ENCODE measurements around the gene ZSCAN5A.
A peak's percentile ranks its signal among the peaks of the same experiment; 100 is the strongest.
"Not testable (repeated sequence)": the region's sequence is repeated elsewhere in the genome, so short reads cannot be mapped to it uniquely, and the experiment has no call there.

ZSCAN5A gene

GRCh38 chr19:56270676-56271075 is 44.0 kb downstream of the ZSCAN5A start:
- DNase-seq: no peak

GRCh38 chr19:56269348-56269747 is 45.3 kb downstream of the ZSCAN5A start:
- DNase-seq: no peak

DNA sequence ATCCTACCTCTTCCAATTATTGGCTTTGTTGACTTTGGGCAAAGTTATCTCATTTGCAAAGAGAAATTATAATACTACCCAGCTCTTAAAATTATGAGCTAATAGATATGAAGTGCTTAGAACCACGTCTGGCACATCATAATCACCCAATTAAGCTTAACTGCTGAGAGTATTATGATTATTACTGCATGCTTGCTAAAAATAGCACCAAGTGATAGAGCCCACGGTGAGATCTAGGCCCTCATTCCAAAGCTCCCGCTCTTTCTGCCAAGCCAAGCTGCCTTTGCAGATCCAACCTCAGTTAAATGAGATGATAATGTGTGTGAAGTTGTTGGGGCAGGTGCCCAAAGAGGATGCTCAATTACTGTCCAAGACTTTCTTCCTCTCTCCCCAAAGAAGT is 48.6 kb downstream of the ZSCAN5A start:
- no peak for DNase-seq

GRCh38 chr19:56263319-56263718 is 51.3 kb downstream of the ZSCAN5A start:
- no peak for DNase-seq

DNA sequence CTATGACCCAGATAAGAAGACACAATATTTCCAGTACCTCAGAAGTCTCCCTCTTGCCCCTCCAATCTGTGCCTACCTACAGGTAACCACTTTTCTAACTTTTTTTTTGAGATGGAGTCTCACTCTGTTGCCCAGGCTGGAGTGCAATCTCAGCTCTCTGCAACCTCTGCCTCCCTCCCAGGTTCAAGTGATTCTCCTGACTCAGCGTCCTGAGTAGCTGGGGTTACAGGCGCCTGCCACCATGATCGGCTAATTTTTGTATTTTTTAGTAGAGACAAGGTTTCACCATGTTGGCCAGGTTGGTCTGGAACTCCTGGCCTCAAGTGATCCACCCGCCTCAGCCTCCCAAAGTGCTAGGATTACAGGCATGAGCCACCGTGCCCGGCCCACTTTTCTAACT is 52.7 kb downstream of the ZSCAN5A start:
- DNase-seq: not testable (repeated sequence)

DNA sequence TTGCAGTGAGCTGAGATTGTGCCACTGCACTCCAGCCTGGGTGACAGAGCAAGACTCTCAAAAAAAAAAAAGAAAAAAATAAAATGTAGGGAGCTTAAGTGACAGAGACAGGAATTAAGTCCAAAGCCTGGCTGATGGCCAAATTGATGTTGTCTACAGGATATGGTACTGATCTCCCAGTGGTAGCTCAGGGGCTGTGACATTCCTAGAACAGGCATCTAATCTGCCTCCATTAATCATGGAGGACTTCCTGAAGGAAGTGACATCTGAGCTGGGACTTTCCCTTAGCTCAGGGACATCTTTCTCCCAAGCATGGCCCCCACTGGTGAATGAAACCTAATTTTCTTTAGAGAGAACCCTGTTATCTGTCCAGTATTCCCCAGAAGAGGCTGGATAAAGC is 53.5 kb downstream of the ZSCAN5A start:
- no peak for DNase-seq

DNA sequence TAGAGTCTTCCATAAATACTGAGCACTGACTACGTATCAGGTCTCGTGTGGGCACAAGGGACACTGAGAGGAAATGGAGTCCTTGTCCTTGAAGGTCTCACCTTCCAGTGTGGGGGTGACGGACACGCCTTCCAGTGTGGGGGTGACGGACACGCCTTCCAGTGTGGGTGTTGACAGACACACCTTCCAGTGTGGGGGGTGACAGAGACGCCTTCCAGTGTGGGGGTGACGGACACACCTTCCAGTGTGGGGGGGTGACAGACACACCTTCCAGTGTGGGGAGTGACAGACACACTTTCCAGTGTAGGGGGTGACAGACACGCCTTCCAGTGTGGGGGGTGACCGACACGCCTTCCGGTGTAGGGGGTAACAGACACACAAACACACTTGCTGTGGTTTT is 56.4 kb downstream of the ZSCAN5A start:
- DNase-seq: no peak

DNA sequence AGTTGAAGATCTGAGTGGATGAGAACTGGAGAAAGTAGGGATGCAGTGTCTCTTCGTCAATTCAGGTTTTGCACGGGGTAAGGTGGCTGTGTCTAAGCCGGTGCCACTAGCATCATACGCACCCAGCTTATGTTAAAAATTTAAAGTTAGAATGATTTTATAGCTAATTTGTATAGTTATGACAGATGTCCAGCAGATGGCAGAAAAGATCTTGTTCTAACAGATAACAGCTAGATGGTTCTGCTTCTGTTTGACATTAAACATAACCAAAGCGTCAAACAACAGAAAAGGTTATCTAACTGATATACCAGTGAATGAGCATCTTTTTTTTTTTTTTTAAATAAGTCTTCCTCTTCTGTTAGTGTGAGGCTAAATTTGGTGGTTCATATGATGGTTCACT is 60.9 kb downstream of the ZSCAN5A start:
- DNase-seq: no peak

- peak; percentile 90 for DNase-seq
Observed at GRCh38 chr19:56252699-56253422, 61.8 kb downstream of the ZSCAN5A start.

DNA sequence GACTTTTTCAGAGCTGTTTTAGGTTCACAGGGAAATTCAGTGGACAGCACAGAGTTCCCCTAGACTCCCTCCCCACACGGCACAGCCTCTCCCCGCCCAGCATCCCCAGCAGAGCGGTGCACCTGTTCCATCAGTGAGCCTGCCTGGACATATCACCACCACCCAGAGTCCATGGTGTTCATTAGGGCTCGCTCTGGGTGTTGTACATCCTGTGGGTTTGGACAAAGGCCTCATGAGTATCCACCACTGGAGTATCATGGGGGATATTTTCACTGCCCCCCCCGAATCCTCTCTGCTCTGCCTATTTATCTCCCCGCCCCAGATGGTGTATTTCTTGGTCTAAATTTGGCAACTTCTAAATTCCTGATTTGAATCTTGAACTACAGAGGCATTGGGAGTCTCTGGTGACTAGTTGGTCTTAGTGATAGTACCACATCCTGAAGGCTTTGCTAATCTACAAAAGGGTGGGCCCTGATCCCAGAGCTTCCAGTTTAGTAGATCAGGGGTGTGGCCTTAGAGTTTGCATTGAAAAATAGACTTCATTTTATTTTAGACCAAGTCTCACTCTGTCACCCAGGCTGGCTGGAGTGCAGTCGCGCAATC is 65.8 kb downstream of the ZSCAN5A start:
- DNase-seq: not testable (repeated sequence)

GRCh38 chr19:56245764-56246163 is 68.9 kb downstream of the ZSCAN5A start:
- DNase-seq: not testable (repeated sequence)

GRCh38 chr19:56245121-56245740 is 69.4 kb downstream of the ZSCAN5A start:
- DNase-seq: no peak

GRCh38 chr19:56223481-56223880 is 91.2 kb downstream of the ZSCAN5A start:
- no peak for DNase-seq

DNA sequence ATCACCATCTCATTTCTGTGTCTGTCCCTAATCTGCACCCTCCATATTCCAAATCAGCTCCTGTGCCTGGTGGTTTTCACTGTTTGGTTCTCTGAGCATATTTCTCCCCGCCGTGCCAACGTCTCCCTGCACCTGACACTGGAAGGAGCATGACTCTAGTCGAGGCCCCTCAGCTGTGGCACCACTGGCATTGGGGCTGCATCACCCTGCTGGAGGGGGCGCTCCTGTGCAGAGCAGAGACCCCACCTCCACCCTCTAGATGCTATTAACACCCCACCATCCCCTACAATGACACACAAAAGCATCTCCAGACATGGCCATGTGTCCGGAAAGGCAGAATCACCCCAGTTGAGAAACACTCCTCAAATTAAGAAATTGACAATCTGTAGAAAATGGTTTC is 91.7 kb downstream of the ZSCAN5A start:
- DNase-seq: no peak

- DNase-seq: no peak
Observed at GRCh38 chr19:56221851-56222250, 92.8 kb downstream of the ZSCAN5A start.

DNA sequence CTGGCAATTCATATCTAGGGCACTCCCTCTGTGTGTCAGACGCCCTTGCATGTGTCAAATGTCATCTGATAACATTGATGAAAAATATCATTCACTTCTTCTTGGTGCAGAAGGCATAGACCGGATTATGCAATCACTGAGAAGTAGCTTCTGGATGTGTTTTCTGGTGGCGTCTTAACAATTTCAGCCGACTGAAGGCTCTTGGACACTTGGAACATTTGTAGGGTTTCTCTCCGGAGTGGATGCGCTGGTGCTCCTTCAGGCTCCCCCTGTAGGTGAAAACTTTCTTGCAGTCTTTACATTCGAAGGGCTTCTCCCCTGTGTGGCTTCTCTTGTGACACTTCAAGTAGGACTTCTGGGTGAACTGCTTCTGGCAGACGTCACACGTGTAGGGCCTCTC is 93.2 kb downstream of the ZSCAN5A start:
- not testable (repeated sequence) for DNase-seq

DNA sequence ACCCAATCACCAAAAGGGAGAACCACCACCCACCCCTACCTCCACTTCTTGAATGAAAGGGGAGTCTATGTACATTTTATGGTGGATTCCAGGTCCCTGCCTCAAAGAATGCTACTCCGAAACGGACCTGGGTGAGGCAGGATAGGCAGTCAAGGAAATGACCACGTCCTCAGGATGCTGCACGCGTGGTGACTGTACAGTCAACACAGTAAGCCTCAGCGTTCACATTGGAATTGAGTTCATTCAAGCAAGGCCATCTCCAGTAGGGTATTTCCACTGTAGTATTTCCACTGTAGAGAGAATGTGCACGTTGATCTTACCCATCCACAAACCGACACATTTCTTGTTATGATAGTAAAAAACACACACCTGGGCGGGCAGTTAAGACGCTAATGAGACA is 95.7 kb downstream of the ZSCAN5A start:
- no peak for DNase-seq

- DNase-seq: no peak
Observed at GRCh38 chr19:56217039-56217949, 97.3 kb downstream of the ZSCAN5A start.

DNA sequence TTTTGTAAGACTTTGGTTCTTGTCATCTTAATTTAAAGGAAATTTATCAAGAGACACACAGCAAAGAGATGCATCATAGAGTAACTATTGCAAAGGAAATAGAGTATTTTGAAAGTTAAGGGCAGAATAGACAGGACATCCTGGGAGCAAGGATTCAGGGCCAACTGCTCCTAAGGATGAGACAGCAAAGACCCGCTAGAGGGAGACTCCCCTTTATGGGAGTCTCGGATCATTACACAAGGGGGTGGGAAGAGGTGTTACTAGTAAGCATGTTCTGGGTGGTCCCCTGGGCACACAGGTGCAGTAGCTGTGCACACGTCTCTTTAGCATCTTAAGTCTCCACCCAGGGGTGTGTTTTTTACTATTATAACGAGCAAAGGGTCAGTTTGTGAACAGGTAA is 102.9 kb downstream of the ZSCAN5A start:
- DNase-seq: no peak

- DNase-seq: not testable (repeated sequence)
Observed at GRCh38 chr19:56210036-56210435, 104.6 kb downstream of the ZSCAN5A start.

DNA sequence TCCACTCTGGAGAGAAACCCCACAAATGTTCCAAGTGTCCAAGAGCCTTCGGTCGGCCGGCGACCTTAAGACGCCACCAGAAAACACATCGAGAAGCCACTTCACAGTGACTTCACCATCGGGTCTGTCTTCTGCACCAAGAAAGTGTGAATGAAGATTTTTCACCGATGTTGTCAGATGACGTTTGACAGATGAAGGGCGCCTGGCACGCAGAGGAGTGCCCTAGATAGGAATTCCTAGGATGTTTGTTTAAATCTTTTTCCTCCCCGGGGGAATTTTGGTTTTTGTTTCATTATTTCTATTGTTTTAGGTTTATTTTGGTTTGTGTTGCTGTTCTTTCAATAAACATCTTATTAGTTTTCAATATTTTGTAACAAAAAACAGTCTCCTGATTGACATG is 105.5 kb downstream of the ZSCAN5A start:
- no peak for DNase-seq

DNA sequence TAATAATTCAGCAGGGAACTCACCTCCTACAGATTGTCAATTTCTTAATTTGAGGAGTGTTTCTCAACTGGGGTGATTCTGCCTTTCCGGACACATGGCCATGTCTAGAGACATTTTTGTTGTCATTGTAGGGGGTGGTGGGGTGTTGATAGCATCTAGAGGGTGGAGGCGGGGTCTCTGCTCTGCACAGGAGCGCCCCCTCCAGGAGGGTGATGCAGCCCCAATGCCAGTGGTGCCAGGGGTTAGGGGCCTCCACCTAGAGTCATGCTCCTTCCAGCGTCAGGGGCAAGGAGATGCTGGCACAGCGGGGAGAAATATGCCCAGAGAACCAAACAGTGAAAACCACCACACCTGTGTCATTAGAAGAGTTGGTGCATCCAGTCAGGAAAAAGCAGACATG is 107.1 kb downstream of the ZSCAN5A start:
- not testable (repeated sequence) for DNase-seq

DNA sequence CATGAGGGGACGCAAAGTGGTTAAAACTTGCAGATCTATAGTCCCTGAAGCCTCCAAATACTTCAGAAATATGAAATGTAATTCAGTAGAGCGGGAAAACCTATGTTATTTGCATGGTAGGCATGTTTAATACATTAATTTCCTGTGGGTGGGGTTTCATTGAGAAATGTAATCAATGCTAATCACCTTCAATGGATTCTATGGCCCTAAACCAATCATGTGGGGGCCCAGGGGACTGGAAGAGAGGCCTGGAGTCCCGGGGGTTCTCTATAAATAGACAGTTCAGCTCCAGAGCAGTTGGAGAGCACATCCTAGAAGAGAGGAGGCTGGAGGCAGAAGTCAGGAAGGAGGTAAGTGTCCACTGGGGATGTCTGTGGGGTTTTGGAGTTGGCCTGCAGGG is 112.7 kb downstream of the ZSCAN5A start, which contains the start of gene ZSCAN5C:
Gene ZSCAN5C (plus strand): TSS at position 301 of the 400 bp plus-strand sequence. CDS start 3,641 bp downstream, outside the sequence.
- DNase-seq: no peak
